ENCODE data around the gene PHACTR4.
"Not testable (repeated sequence)": the region's sequence is repeated elsewhere in the genome, so short reads cannot be mapped to it uniquely, and the experiment has no call there.

PHACTR4 gene

GRCh38 chr1:28521502-28522164, 152.1 kb downstream of the PHACTR4 start:
- no peak for DNase-seq (ENCODE audit: low spot score)

GRCh38 chr1:28522537-28522936, 153.0 kb downstream of the PHACTR4 start:
- DNase-seq (ENCODE audit: low spot score), result not testable (repeated sequence)

GRCh38 chr1:28525002-28525642, 155.6 kb downstream of the PHACTR4 start:
- DNase-seq (ENCODE audit: low spot score), result peak; percentile 57

GRCh38 chr1:28526886-28527285, 157.3 kb downstream of the PHACTR4 start:
- no peak for DNase-seq (ENCODE audit: low spot score)

GRCh38 chr1:28530456-28530855, 160.9 kb downstream of the PHACTR4 start:
- DNase-seq (ENCODE audit: low spot score), result no peak

GRCh38 chr1:28534671-28535070, 165.1 kb downstream of the PHACTR4 start:
- no peak for DNase-seq (ENCODE audit: low spot score)

GRCh38 chr1:28535180-28535579, 165.6 kb downstream of the PHACTR4 start:
- DNase-seq (ENCODE audit: low spot score), result no peak

- peak; percentile 55 for DNase-seq (ENCODE audit: low spot score)
These were observed 168.1 kb downstream of the PHACTR4 start for GRCh38 chr1:28537457-28538199.

GRCh38 chr1:28538286-28538685, 168.7 kb downstream of the PHACTR4 start:
- no peak for DNase-seq (ENCODE audit: low spot score)

- DNase-seq (ENCODE audit: low spot score), result no peak
These were observed 171.1 kb downstream of the PHACTR4 start for GRCh38 chr1:28540651-28541050.

- not testable (repeated sequence) for DNase-seq (ENCODE audit: low spot score)
These were observed 172.0 kb downstream of the PHACTR4 start for GRCh38 chr1:28541414-28542015.

- DNase-seq (ENCODE audit: low spot score), result no peak
These were observed 175.7 kb downstream of the PHACTR4 start for GRCh38 chr1:28545246-28545628.

GRCh38 chr1:28548318-28548717, 178.8 kb downstream of the PHACTR4 start:
- no peak for DNase-seq (ENCODE audit: low spot score)

Small RNA genes lying within 50 kb of the gene (small RNA-seq; reads per million reads assigned to genes)
- gene RF00019, result 0 reads per million in 2 experiments
- gene RNU6ATAC27P, result 0.03 to 0.22 reads per million in 2 experiments
- 0 reads per million in 2 experiments for gene SNORA73A
- gene SNORA73B, result 3.9 to 16.0 reads per million in 2 experiments
